ENCODE data around the gene MED26. TPM values are rescaled to one million over a fixed set of nuclear protein-coding genes. Genes with fewer than 3 reads are reported as not detected.

Gene MED26
- total RNA-seq, 1 donor from 2014 or later, result 2.6 TPM

DNA sequence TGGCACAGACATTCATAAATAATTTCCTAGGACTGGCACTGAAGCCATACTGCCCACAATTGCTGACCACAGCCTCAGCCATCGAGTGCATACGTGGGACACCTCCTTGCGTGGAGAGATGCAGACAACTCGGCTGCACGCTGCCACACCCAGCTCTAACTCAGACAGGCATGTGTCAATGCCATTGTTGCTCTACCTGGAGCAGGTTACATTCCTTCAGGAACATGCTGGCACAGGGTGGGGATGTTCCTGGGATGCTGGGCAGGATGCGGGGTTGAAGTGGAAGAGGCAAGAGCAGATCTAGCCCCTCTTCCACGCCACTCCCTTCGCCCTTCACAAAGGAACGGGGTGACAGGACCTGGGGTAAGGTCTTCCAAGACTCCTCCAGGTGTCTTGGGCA, 31.6 kb downstream of the MED26 start:
- H3K27me3 ChIP-seq (ENCODE audit: control insufficient read depth in 3 of 3, insufficient read depth in 3 of 3, low read length in 3 of 3), result no peaks in the 10 kb centered on the region
- H3K9ac ChIP-seq (ENCODE audit: low read depth in 1 of 3, low read length in 3 of 3), result no peak overlapping the region
- H3K9me3 ChIP-seq (ENCODE audit: control insufficient read depth in 3 of 3, low read length in 3 of 3), result no peaks in the 10 kb centered on the region
- H3K4me3 ChIP-seq (ENCODE audit: low read length in 3 of 3), result no peak overlapping the region
- H3K27ac ChIP-seq (ENCODE audit: low read depth, low read length), result no peak overlapping the region
- peaks cover 47 to 87% (median 74%) of the 10 kb centered on the region in 3 donors for H3K4me1 ChIP-seq (ENCODE audit: control insufficient read depth in 3 of 3, insufficient read depth in 3 of 3, low read length in 3 of 3)
- H3K36me3 ChIP-seq (ENCODE audit: control insufficient read depth in 3 of 3, insufficient read depth in 3 of 3, low read length in 3 of 3), result peaks cover 0 to 3% (median 0%) of the 10 kb centered on the region in 3 donors

GRCh38 chr19:16595097-16595496, 32.9 kb downstream of the MED26 start:
- H3K4me1 ChIP-seq (ENCODE audit: control insufficient read depth in 3 of 3, insufficient read depth in 3 of 3, low read length in 3 of 3), result peaks cover 47 to 87% (median 76%) of the 10 kb centered on the region in 3 donors
- no peaks in the 10 kb centered on the region for H3K9me3 ChIP-seq (ENCODE audit: control insufficient read depth in 3 of 3, low read length in 3 of 3)
- no peak overlapping the region for H3K4me3 ChIP-seq (ENCODE audit: low read length in 3 of 3)
- peaks cover 0 to 2% (median 0%) of the 10 kb centered on the region in 3 donors for H3K36me3 ChIP-seq (ENCODE audit: control insufficient read depth in 3 of 3, insufficient read depth in 3 of 3, low read length in 3 of 3)
- H3K27ac ChIP-seq (ENCODE audit: low read depth, low read length), result no peak overlapping the region
- no peaks in the 10 kb centered on the region for H3K27me3 ChIP-seq (ENCODE audit: control insufficient read depth in 3 of 3, insufficient read depth in 3 of 3, low read length in 3 of 3)
- H3K9ac ChIP-seq (ENCODE audit: low read depth in 1 of 3, low read length in 3 of 3), result no peak overlapping the region

DNA sequence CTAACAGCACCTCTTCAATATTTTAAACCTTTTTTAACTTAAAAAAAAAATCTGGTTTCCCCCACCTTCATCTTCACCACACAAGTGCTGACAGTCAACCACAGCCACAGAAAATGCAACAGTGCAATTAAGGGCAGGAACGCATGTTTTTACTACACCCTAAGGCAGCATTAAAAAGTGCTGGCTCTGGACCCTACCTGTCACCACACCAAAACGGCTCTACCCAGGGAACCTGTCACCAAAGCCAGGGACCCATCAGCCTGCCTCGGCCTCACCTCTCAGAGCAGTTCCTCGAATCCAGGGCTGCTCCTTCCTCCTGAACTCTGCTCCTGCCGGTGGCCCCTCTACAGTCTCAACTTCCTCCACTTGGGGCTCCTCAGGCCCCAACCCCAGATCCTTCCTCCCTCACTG, 33.3 kb downstream of the MED26 start:
- Histone ChIP-seq H3K4me3 (ENCODE audit: low read length in 3 of 3) (no peak overlapping the region), H3K4me1 (ENCODE audit: control insufficient read depth in 3 of 3, insufficient read depth in 3 of 3, low read length in 3 of 3) (peaks cover 49 to 90% (median 79%) of the 10 kb centered on the region in 3 donors), H3K9me3 (ENCODE audit: control insufficient read depth in 3 of 3, low read length in 3 of 3) (no peaks in the 10 kb centered on the region), H3K27ac (ENCODE audit: low read depth, low read length) (no peak overlapping the region), H3K27me3 (ENCODE audit: control insufficient read depth in 3 of 3, insufficient read depth in 3 of 3, low read length in 3 of 3) (no peaks in the 10 kb centered on the region), H3K36me3 (ENCODE audit: control insufficient read depth in 3 of 3, insufficient read depth in 3 of 3, low read length in 3 of 3) (peaks cover 0 to 2% (median 0%) of the 10 kb centered on the region in 3 donors), H3K9ac (ENCODE audit: low read depth in 1 of 3, low read length in 3 of 3) (no peak overlapping the region)

- no peak overlapping the region for H3K27ac ChIP-seq (ENCODE audit: low read depth, low read length)
- H3K36me3 ChIP-seq (ENCODE audit: control insufficient read depth in 3 of 3, insufficient read depth in 3 of 3, low read length in 3 of 3), result peaks cover 0 to 2% (median 0%) of the 10 kb centered on the region in 3 donors
- no peaks in the 10 kb centered on the region for H3K27me3 ChIP-seq (ENCODE audit: control insufficient read depth in 3 of 3, insufficient read depth in 3 of 3, low read length in 3 of 3)
- no peak overlapping the region for H3K4me3 ChIP-seq (ENCODE audit: low read length in 3 of 3)
- no peaks in the 10 kb centered on the region for H3K9me3 ChIP-seq (ENCODE audit: control insufficient read depth in 3 of 3, low read length in 3 of 3)
- H3K9ac ChIP-seq (ENCODE audit: low read depth in 1 of 3, low read length in 3 of 3), result no peak overlapping the region
- peaks cover 50 to 91% (median 79%) of the 10 kb centered on the region in 3 donors for H3K4me1 ChIP-seq (ENCODE audit: control insufficient read depth in 3 of 3, insufficient read depth in 3 of 3, low read length in 3 of 3)
Observed at GRCh38 chr19:16594131-16594586, 33.8 kb downstream of the MED26 start.

- no peak overlapping the region for H3K4me3 ChIP-seq (ENCODE audit: low read length in 3 of 3)
- H3K27ac ChIP-seq (ENCODE audit: low read depth, low read length), result no peak overlapping the region
- peaks cover 0 to 2% (median 0%) of the 10 kb centered on the region in 3 donors for H3K36me3 ChIP-seq (ENCODE audit: control insufficient read depth in 3 of 3, insufficient read depth in 3 of 3, low read length in 3 of 3)
- H3K4me1 ChIP-seq (ENCODE audit: control insufficient read depth in 3 of 3, insufficient read depth in 3 of 3, low read length in 3 of 3), result peaks cover 51 to 92% (median 80%) of the 10 kb centered on the region in 3 donors
- no peaks in the 10 kb centered on the region for H3K27me3 ChIP-seq (ENCODE audit: control insufficient read depth in 3 of 3, insufficient read depth in 3 of 3, low read length in 3 of 3)
- no peaks in the 10 kb centered on the region for H3K9me3 ChIP-seq (ENCODE audit: control insufficient read depth in 3 of 3, low read length in 3 of 3)
- H3K9ac ChIP-seq (ENCODE audit: low read depth in 1 of 3, low read length in 3 of 3), result peak overlapping the region in 1 of 3 donors; percentile 12
Observed at GRCh38 chr19:16593181-16593580, 34.8 kb downstream of the MED26 start.

DNA sequence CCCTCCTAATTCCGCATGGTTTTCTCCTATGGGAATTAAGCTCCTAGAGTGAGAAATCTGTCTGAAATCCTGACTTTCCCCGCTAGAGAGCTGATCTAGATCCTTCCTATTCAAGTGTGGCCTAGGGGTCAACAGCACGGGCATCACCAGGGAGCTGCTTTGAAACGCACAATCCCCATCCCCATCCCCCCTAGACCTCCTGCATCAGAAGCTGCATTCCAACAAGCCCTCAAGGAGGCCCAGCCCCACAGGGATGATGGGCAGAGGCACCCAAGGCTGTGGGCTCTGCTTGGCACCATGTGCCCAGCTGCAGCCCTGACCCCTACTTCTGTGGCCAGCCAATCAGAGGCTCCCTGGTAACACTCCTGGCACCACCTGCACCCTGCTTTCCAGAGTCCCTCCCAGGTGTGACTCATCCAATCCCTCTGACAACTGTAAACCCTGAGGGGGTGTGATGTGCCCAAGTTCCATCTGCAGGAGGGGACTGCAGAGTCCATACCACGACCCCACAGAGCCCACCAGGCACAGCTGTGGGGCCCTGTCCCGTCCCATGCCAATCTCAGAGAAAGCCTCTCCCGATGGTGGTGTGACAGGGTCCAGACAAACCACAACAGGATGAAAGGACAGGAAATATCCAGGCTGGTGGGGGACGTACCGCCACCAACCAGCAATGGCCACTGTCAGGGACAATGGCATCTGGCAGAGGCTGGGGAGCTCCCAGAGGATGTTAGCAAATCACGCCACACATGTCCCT, 36.0 kb downstream of the MED26 start:
- peaks cover 0 to 2% (median 0%) of the 10 kb centered on the region in 3 donors for H3K36me3 ChIP-seq (ENCODE audit: control insufficient read depth in 3 of 3, insufficient read depth in 3 of 3, low read length in 3 of 3)
- H3K9me3 ChIP-seq (ENCODE audit: control insufficient read depth in 3 of 3, low read length in 3 of 3), result no peaks in the 10 kb centered on the region
- peak overlapping the region in 1 of 3 donors; percentile 33 for H3K9ac ChIP-seq (ENCODE audit: low read depth in 1 of 3, low read length in 3 of 3)
- no peak overlapping the region for H3K4me3 ChIP-seq (ENCODE audit: low read length in 3 of 3)
- no peaks in the 10 kb centered on the region for H3K27me3 ChIP-seq (ENCODE audit: control insufficient read depth in 3 of 3, insufficient read depth in 3 of 3, low read length in 3 of 3)
- H3K27ac ChIP-seq (ENCODE audit: low read depth, low read length), result no peak overlapping the region
- H3K4me1 ChIP-seq (ENCODE audit: control insufficient read depth in 3 of 3, insufficient read depth in 3 of 3, low read length in 3 of 3), result peaks cover 59 to 95% (median 84%) of the 10 kb centered on the region in 3 donors

DNA sequence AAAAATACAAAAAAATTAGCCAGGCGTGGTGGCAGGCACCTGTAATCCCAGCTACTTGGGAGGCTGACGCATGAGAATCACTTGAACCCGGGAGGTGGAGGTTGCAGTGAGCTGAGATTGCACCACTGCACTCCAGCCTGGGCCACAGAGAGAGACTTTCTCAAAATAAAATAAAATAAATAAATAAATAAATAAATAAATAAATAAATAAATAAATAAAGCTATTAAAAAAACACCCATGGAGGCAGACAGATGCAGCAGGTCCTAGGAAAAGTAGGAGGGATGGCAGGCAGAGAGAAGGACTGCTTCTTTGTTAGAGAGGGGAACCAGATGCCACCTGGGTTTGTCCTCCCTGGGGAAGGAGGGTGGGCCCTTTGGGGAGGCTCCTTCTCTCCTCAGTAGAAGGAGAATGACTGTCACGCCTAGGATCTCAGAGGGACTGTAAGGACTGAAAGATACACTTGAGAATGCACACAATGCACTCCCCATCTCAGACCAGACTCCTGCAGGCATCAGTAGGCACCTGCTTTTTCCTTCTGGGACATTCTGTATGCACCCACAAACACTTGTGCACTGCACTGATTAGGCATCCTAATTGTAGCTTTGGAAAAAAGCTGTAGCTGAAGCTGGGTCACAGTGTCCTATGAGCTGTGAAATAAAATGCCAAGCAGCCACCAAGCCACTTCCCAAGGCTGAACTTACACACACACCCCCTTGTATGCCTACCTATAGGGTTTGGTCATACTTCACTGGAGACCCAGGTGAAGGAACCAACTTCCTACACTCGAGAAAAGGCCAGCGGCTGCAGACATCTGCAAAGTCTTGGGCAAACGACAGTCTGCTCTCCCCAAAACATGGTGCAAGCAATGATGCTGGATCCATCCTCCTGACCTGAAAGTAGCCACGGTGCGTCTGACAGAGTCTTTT, 36.9 kb downstream of the MED26 start:
- H3K27me3 ChIP-seq (ENCODE audit: control insufficient read depth in 3 of 3, insufficient read depth in 3 of 3, low read length in 3 of 3), result no peaks in the 10 kb centered on the region
- no peak overlapping the region for H3K27ac ChIP-seq (ENCODE audit: low read depth, low read length)
- H3K4me1 ChIP-seq (ENCODE audit: control insufficient read depth in 3 of 3, insufficient read depth in 3 of 3, low read length in 3 of 3), result peaks cover 67 to 94% (median 84%) of the 10 kb centered on the region in 3 donors
- peaks cover 0 to 2% (median 0%) of the 10 kb centered on the region in 3 donors for H3K36me3 ChIP-seq (ENCODE audit: control insufficient read depth in 3 of 3, insufficient read depth in 3 of 3, low read length in 3 of 3)
- no peaks in the 10 kb centered on the region for H3K9me3 ChIP-seq (ENCODE audit: control insufficient read depth in 3 of 3, low read length in 3 of 3)
- H3K4me3 ChIP-seq (ENCODE audit: low read length in 3 of 3), result no peak overlapping the region
- no peak overlapping the region for H3K9ac ChIP-seq (ENCODE audit: low read depth in 1 of 3, low read length in 3 of 3)

DNA sequence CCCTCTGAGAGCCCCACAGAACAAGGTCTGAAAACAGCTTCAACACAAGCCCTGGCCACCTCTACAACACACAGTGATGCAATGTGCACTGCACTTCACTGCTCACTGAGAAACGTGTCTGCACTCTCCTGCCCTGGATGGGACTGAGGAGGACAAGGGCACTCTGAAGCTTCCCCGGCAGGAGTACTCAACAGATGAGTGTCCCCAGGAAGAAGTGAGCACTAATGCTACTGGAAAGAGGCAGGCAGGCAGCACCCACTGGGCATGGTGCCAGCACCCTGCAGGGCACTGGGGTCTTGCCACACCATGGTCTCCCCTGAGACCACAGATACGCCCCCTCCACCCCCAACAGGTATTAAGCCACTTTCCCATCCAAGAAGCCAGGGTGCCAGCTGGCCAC, 38.1 kb downstream of the MED26 start:
- no peak overlapping the region for H3K27ac ChIP-seq (ENCODE audit: low read depth, low read length)
- no peak overlapping the region for H3K4me3 ChIP-seq (ENCODE audit: low read length in 3 of 3)
- no peaks in the 10 kb centered on the region for H3K27me3 ChIP-seq (ENCODE audit: control insufficient read depth in 3 of 3, insufficient read depth in 3 of 3, low read length in 3 of 3)
- peak overlapping the region in 1 of 3 donors; percentile 62 for H3K9ac ChIP-seq (ENCODE audit: low read depth in 1 of 3, low read length in 3 of 3)
- H3K4me1 ChIP-seq (ENCODE audit: control insufficient read depth in 3 of 3, insufficient read depth in 3 of 3, low read length in 3 of 3), result peaks cover 68 to 94% (median 87%) of the 10 kb centered on the region in 3 donors
- no peaks in the 10 kb centered on the region for H3K9me3 ChIP-seq (ENCODE audit: control insufficient read depth in 3 of 3, low read length in 3 of 3)
- peaks cover 0 to 2% (median 0%) of the 10 kb centered on the region in 3 donors for H3K36me3 ChIP-seq (ENCODE audit: control insufficient read depth in 3 of 3, insufficient read depth in 3 of 3, low read length in 3 of 3)

- Histone ChIP-seq H3K9me3 (ENCODE audit: control insufficient read depth in 3 of 3, low read length in 3 of 3) (no peaks in the 10 kb centered on the region), H3K27me3 (ENCODE audit: control insufficient read depth in 3 of 3, insufficient read depth in 3 of 3, low read length in 3 of 3) (no peaks in the 10 kb centered on the region), H3K36me3 (ENCODE audit: control insufficient read depth in 3 of 3, insufficient read depth in 3 of 3, low read length in 3 of 3) (peaks cover 0 to 2% (median 0%) of the 10 kb centered on the region in 3 donors), H3K4me1 (ENCODE audit: control insufficient read depth in 3 of 3, insufficient read depth in 3 of 3, low read length in 3 of 3) (peaks cover 69 to 94% (median 87%) of the 10 kb centered on the region in 3 donors), H3K9ac (ENCODE audit: low read depth in 1 of 3, low read length in 3 of 3) (peak overlapping the region in 1 of 3 donors; percentile 64), H3K27ac (ENCODE audit: low read depth, low read length) (no peak overlapping the region), H3K4me3 (ENCODE audit: low read length in 3 of 3) (peak overlapping the region in 1 of 3 donors; percentile 72)
Observed at GRCh38 chr19:16588824-16589577, 39.0 kb downstream of the MED26 start.
